PC-3 (cell line): Measurements from ENCODE around the gene OTOF. TPM values are rescaled to one million over a fixed set of nuclear protein-coding genes. Genes with fewer than 3 reads are reported as not detected.

Experiments
- ATAC-seq: fragments of 200-7000 bp; cut with Tn5 transposase; 2 replicates; pipeline ENCODE4 v1.9.1; 2020; ENCODE audit warnings: mild to moderate bottlenecking, moderate library complexity
- BruUV-seq: library from RNA; stranded (reverse); fragments of 400-500 nt; replicated peaks from 2 replicates; lab custom pipeline; 2021; lab: Mats Ljungman, UMichigan
- CTCF ChIA-PET: fragments of 300-600 bp; sonication (Branson Sonifier 250); formaldehyde crosslinking; loops from one replicate; lab custom pipeline; 2022; ENCODE audit warnings: antibody characterized with exemption; lab: Charles Lee
- POLR2A ChIA-PET: fragments of 300-600 bp; sonication (Branson Sonifier 250); formaldehyde crosslinking; loops from one replicate; lab custom pipeline; 2022; ENCODE audit warnings: antibody characterized with exemption; ENCODE audit not compliant: unreplicated experiment; lab: Charles Lee
- DNase-seq: peaks from one replicate; pipeline ENCODE4 v3.0.0-alpha.2; 2015
- H2AFZ ChIP-seq: fragments of 300-600 bp; sonication (generic); 2 replicates; pipeline ENCODE4 v1.6.0; 2016; ENCODE audit warnings: antibody characterized with exemption, low read length
- H3F3A ChIP-seq: fragments of 300-600 bp; sonication (generic); one replicate; pipeline ENCODE4 v1.6.0; 2017; ENCODE audit warnings: antibody characterized with exemption, low read length, control low read depth, mild to moderate bottlenecking; ENCODE audit not compliant: unreplicated experiment
- H3K27ac ChIP-seq: fragments of 300-600 bp; sonication (generic); 2 replicates; pipeline ENCODE4 v1.5.1; 2016; ENCODE audit warnings: mild to moderate bottlenecking, low read length
- H3K27me3 ChIP-seq: fragments of 300-600 bp; sonication (generic); 2 replicates; pipeline ENCODE4 v1.6.1; 2016; ENCODE audit warnings: low read length, mixed read lengths
- H3K36me3 ChIP-seq: fragments of 300-600 bp; sonication (generic); 2 replicates; pipeline ENCODE4 v1.6.1; 2016; ENCODE audit warnings: low read depth, mixed run types, low read length, mixed read lengths
- H3K4me1 ChIP-seq: fragments of 300-600 bp; sonication (generic); 2 replicates; pipeline ENCODE4 v1.5.1; 2016; ENCODE audit warnings: low read length; ENCODE audit not compliant: insufficient read depth
- H3K4me2 ChIP-seq: fragments of 300-600 bp; sonication (generic); 2 replicates; pipeline ENCODE4 v1.6.0; 2016; ENCODE audit warnings: low read length
- H3K4me3 ChIP-seq: fragments of 300-600 bp; sonication (generic); 2 replicates; pipeline ENCODE4 v1.5.1; 2016; ENCODE audit warnings: mild to moderate bottlenecking, low read length, mixed read lengths
- H3K79me2 ChIP-seq: fragments of 300-600 bp; sonication (generic); 2 replicates; pipeline ENCODE4 v1.6.1; 2017; ENCODE audit warnings: low read length, mixed read lengths
- H3K9ac ChIP-seq: fragments of 300-600 bp; sonication (generic); 2 replicates; pipeline ENCODE4 v1.6.0; 2016; ENCODE audit warnings: mild to moderate bottlenecking, low read length
- H3K9me2 ChIP-seq: fragments of 300-600 bp; sonication (generic); replicated peaks from 2 replicates; pipeline ENCODE4 v1.6.1; 2016; ENCODE audit warnings: mixed run types, low read length, mixed read lengths
- H3K9me3 ChIP-seq: fragments of 300-600 bp; sonication (generic); 2 replicates; pipeline ENCODE4 v1.6.1; 2016; ENCODE audit warnings: low read length, mixed read lengths
- H4K20me1 ChIP-seq: fragments of 300-600 bp; sonication (generic); 2 replicates; pipeline ENCODE4 v1.6.1; 2016; ENCODE audit warnings: low read length, mixed read lengths
- EZH2 ChIP-seq: fragments of 300-600 bp; sonication (generic); IDR thresholded peaks from one replicate; pipeline ENCODE4 v1.6.1; 2017; ENCODE audit warnings: antibody characterized with exemption, mild to moderate bottlenecking, low read length; ENCODE audit not compliant: unreplicated experiment
- EZH2phosphoT487 ChIP-seq: fragments of 300-600 bp; sonication (generic); IDR thresholded peaks from 2 replicates; pipeline ENCODE4 v1.6.1; 2018; ENCODE audit warnings: mild to moderate bottlenecking, antibody characterized with exemption, low read length, borderline replicate concordance
- intact Hi-C: fragments of 100-400 bp; cut with micrococcal nuclease; formaldehyde crosslinking; loops from 2 replicates; pipeline ENCODE4 v1.9.0; 2023
- total RNA-seq: library from RNA; depleted of rRNA; stranded (reverse); fragments of >200 nt; gene quantifications from 2 replicates; pipeline ENCODE4 v1.2.3, GENCODE V29; 2014
- TF ChIP-seq, protein P1 (sequence below): fragments of 300-600 bp; sonication (generic); conservative IDR thresholded peaks from 2 replicates; pipeline ENCODE4 v1.5.1; 2017; ENCODE audit warnings: antibody characterized with exemption, low read depth, mild to moderate bottlenecking, low read length

The OTOF gene
- total RNA-seq, 1 experiment from 2014 or later: not detected

DNA sequence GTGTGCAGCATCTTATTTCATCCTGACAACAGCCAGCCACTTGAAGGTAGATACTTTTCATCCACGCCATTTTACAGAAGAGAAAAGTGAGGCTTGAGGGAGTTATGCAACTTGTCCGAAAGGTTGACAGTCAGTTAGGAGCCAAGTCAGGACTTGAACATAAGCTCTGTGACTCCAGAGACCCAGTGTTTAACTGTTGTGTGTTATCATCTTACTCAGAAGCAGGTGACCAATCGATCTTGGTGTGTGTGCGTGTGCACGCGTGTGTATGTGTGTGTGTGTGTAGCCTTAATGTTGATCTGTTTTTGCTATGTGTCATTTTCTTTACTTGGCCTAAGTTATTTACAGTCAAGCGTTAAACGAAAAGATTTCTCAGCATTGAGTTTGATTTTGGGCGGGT, 54.2 kb downstream of the OTOF start:
- no peaks in the 10 kb centered on the region for H3K27me3 ChIP-seq
- no TSS peak for BruUV-seq
- TF ChIP-seq, protein P1, sequence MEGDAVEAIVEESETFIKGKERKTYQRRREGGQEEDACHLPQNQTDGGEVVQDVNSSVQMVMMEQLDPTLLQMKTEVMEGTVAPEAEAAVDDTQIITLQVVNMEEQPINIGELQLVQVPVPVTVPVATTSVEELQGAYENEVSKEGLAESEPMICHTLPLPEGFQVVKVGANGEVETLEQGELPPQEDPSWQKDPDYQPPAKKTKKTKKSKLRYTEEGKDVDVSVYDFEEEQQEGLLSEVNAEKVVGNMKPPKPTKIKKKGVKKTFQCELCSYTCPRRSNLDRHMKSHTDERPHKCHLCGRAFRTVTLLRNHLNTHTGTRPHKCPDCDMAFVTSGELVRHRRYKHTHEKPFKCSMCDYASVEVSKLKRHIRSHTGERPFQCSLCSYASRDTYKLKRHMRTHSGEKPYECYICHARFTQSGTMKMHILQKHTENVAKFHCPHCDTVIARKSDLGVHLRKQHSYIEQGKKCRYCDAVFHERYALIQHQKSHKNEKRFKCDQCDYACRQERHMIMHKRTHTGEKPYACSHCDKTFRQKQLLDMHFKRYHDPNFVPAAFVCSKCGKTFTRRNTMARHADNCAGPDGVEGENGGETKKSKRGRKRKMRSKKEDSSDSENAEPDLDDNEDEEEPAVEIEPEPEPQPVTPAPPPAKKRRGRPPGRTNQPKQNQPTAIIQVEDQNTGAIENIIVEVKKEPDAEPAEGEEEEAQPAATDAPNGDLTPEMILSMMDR: no peak
- no peak for TF ChIP-seq EZH2
- TF ChIP-seq EZH2phosphoT487: no peak
- DNase-seq: no peak
- intact Hi-C loops: no loop called here
- H3K4me1 ChIP-seq: no peaks in the 10 kb centered on the region
- H3K4me2 ChIP-seq: no peak overlapping the region
- H3K9me3 ChIP-seq: no peaks in the 10 kb centered on the region
- H3K4me3 ChIP-seq: no peak overlapping the region
- no peak overlapping the region for H3K27ac ChIP-seq
- H3K36me3 ChIP-seq: no peaks in the 10 kb centered on the region
- ChIA-PET CTCF (no interaction called here), POLR2A (interaction anchor here (0.5 kb wide), 1 partner anchor 15 kb away, joined by 7 read pairs; no protein-coding TSS in a partner anchor)
- no peaks in the 10 kb centered on the region for H3F3A ChIP-seq
- no peak for ATAC-seq
- H3K9me2 ChIP-seq: no peaks in the 10 kb centered on the region
- H3K9ac ChIP-seq: no peak overlapping the region
- H2AFZ ChIP-seq: no peak overlapping the region
- H4K20me1 ChIP-seq: no peaks in the 10 kb centered on the region
- no peaks in the 10 kb centered on the region for H3K79me2 ChIP-seq

DNA sequence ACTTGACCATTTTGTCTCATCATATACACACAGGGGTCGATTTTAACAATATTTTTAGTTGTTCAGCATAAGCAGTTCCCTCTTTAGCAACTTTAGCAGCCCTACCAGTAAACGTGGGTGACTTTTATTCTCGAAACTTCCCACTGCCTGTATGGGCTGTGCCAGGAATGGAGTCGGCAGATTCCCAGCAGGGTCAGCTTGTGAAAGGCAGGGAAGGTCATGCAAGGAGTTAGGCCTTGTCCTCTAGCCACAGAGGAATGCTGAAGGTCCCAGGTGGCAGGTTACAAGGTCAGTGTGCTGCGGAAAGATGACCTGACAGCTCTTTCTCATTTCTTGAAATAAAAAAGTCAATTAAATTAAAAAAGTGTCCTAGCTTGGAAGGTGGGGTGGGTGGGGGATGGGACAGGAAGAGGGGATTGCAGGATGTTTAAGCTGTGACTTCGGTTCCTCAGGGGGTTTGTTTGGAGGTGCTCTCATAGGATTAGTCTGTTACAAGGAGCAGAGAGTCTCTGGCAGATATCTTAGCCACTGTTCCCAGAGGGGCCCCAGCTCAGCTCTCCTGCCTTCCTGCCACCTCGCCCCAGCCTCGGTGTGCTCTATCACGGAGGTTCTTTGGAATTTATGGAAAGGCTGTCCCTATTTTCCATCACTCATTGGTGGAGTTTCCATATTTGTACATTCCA, 54.8 kb downstream of the OTOF start:
- no peaks in the 10 kb centered on the region for H3K9me2 ChIP-seq
- no peaks in the 10 kb centered on the region for H3F3A ChIP-seq
- ATAC-seq: no peak
- H3K79me2 ChIP-seq: no peaks in the 10 kb centered on the region
- no peaks in the 10 kb centered on the region for H3K27me3 ChIP-seq
- no peak overlapping the region for H3K4me3 ChIP-seq
- no peak overlapping the region for H3K27ac ChIP-seq
- no peak overlapping the region for H3K4me2 ChIP-seq
- no peak for DNase-seq
- H3K9ac ChIP-seq: no peak overlapping the region
- H2AFZ ChIP-seq: no peak overlapping the region
- POLR2A ChIA-PET: interaction anchor here (0.5 kb wide), 1 partner anchor 15 kb away, joined by 7 read pairs; no protein-coding TSS in a partner anchor
- intact Hi-C loops: no loop called here
- H3K36me3 ChIP-seq: no peaks in the 10 kb centered on the region
- TF ChIP-seq, protein P1: no peak
- TF ChIP-seq EZH2: no peak
- no peak for TF ChIP-seq EZH2phosphoT487
- no peaks in the 10 kb centered on the region for H4K20me1 ChIP-seq
- no peaks in the 10 kb centered on the region for H3K9me3 ChIP-seq
- CTCF ChIA-PET: no interaction called here
- no TSS peak for BruUV-seq
- H3K4me1 ChIP-seq: no peaks in the 10 kb centered on the region

DNA sequence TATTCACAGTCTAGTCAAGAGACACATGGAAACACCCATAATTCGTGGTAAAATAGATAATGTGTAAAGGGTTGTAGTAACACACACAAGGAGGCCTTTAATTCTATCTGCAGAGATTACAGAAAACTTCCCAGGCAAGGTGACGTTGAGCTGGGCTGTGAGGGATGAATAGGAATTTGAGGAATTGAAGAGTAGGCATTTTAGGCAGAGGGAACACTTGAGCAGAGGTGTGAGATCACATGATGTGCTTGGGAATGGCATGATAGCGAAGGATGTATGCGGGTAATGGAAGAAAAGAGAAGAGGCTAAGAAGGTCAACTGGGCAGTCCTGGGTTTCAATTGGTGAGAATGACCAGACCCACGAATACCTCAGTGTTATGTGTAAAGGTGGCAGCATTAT, 56.0 kb downstream of the OTOF start:
- Histone ChIP-seq H3K27ac (no peak overlapping the region), H3K9me2 (no peaks in the 10 kb centered on the region), H3K9me3 (no peaks in the 10 kb centered on the region), H3K27me3 (no peaks in the 10 kb centered on the region), H3K79me2 (no peaks in the 10 kb centered on the region), H3K4me1 (no peaks in the 10 kb centered on the region), H2AFZ (no peak overlapping the region), H4K20me1 (no peaks in the 10 kb centered on the region), H3K4me2 (no peak overlapping the region), H3K9ac (no peak overlapping the region), H3K36me3 (no peaks in the 10 kb centered on the region), H3K4me3 (no peak overlapping the region), H3F3A (no peaks in the 10 kb centered on the region)
- no peak for TF ChIP-seq EZH2
- no peak for TF ChIP-seq EZH2phosphoT487
- TF ChIP-seq, protein P1: no peak
- CTCF ChIA-PET: interaction anchor here (0.6 kb wide), 1 partner anchor 88 kb away, joined by 3 read pairs; no protein-coding TSS in a partner anchor
- ATAC-seq (no peak), DNase-seq (no peak)
- intact Hi-C loops: no loop called here
- POLR2A ChIA-PET: no interaction called here
- BruUV-seq: no TSS peak
